Endothelial cell of umbilical vein (primary cell): Measurements from ENCODE around the gene MEP1B. TPM values are rescaled to one million over a fixed set of nuclear protein-coding genes. Genes with fewer than 3 reads are reported as not detected.

Source experiments
- BruUV-seq: library from RNA; stranded (reverse); fragments of 400-500 nt; replicated peaks from 2 replicates; lab custom pipeline; 2021; lab: Mats Ljungman, UMichigan
- CTCF ChIA-PET: fragments of 300-600, 350-600 bp; sonication (Branson Sonifier 250); formaldehyde crosslinking; loops from one replicate; lab custom pipeline; 2021; ENCODE audit warnings: antibody characterized with exemption, inconsistent platforms; lab: Charles Lee
- POLR2A ChIA-PET: fragments of 300-600, 350-600 bp; sonication (Branson Sonifier 250); formaldehyde crosslinking; loops from one replicate; lab custom pipeline; 2021; ENCODE audit warnings: antibody characterized with exemption, inconsistent platforms; lab: Charles Lee
- DNase-seq: peaks from one replicate; pipeline ENCODE4 v3.0.0-alpha.2; 2011; ENCODE audit warnings: low read depth, low spot score
- FAIRE-seq: peaks from 2 replicates; lab custom pipeline; 2011; peaks lifted over from hg19 to GRCh38; lab: Jason Lieb, UNC
- H2AFZ ChIP-seq: 2 replicates; pipeline ENCODE4 v1.6.0; 2012; ENCODE audit warnings: low read depth, low read length, control low read depth, inconsistent platforms
- H3K27ac ChIP-seq: 2 replicates; pipeline ENCODE4 v1.5.1; 2011; ENCODE audit warnings: low read depth, mild to moderate bottlenecking, control low read depth, low read length, moderate library complexity; ENCODE audit not compliant: insufficient read depth
- H3K27me3 ChIP-seq, 2 experiments: 2 replicates each; pipeline versions ENCODE4 v1.6.0 to v1.6.1; 2011; ENCODE audit warnings: low read length in 2 of 2, mixed read lengths in 1 of 2; ENCODE audit not compliant: control insufficient read depth in 2 of 2, insufficient read depth in 2 of 2
- H3K36me3 ChIP-seq, 2 experiments: 2 replicates in 1 of 2; 3 replicates in 1 of 2; pipeline ENCODE4 v1.5.1; 2011; ENCODE audit warnings: low read length in 2 of 2, mild to moderate bottlenecking in 1 of 2, moderate library complexity in 1 of 2; ENCODE audit not compliant: control insufficient read depth in 2 of 2, insufficient read depth in 2 of 2; ENCODE audit errors: extremely low read depth in 1 of 2
- H3K4me1 ChIP-seq: 3 replicates; pipeline ENCODE4 v1.5.1; 2011; ENCODE audit warnings: mild to moderate bottlenecking, low read length; ENCODE audit not compliant: control insufficient read depth, insufficient read depth; ENCODE audit errors: extremely low read depth
- H3K4me2 ChIP-seq: 2 replicates; pipeline ENCODE4 v1.6.1; 2011; ENCODE audit warnings: low read length, control low read depth, mixed read lengths; ENCODE audit not compliant: insufficient read depth
- H3K4me3 ChIP-seq, 3 experiments: fragments of 200-600 bp in 1 of 3; sonication (generic), shearing (Covaris generic) in 1 of 3; replicated peaks in 1 of 3; 2 replicates each; pipeline ENCODE4 v1.5.1; 2011 to 2016; ENCODE audit warnings: control low read depth in 3 of 3, low read length in 3 of 3, mild to moderate bottlenecking in 2 of 3, inconsistent platforms in 1 of 3, low read depth in 1 of 3, moderate library complexity in 1 of 3; ENCODE audit not compliant: insufficient read depth in 1 of 3
- H3K79me2 ChIP-seq: 2 replicates; pipeline ENCODE4 v1.6.0; 2012; ENCODE audit warnings: low read length, inconsistent platforms; ENCODE audit not compliant: control insufficient read depth, insufficient read depth
- H3K9ac ChIP-seq: replicated peaks from 2 replicates; pipeline ENCODE3; 2011; ENCODE audit warnings: low read length, control low read depth; ENCODE audit not compliant: insufficient read depth; ENCODE audit errors: extremely low read depth
- H3K9me1 ChIP-seq: replicated peaks from 3 replicates; pipeline ENCODE4 v1.6.0; 2011; ENCODE audit warnings: mild to moderate bottlenecking, low read length; ENCODE audit not compliant: control insufficient read depth, insufficient read depth; ENCODE audit errors: extremely low read depth
- H3K9me3 ChIP-seq: replicated peaks from 2 replicates; pipeline ENCODE4 v1.5.1; 2012; ENCODE audit warnings: low read length, inconsistent platforms; ENCODE audit not compliant: control insufficient read depth, insufficient read depth
- H4K20me1 ChIP-seq: replicated peaks from 2 replicates; pipeline ENCODE3; 2011; ENCODE audit warnings: mild to moderate bottlenecking, low read length; ENCODE audit not compliant: control insufficient read depth, insufficient read depth; ENCODE audit errors: extremely low read depth
- CTCF ChIP-seq, 2 donors: IDR thresholded peaks; 1 replicate in 1 of 2; 2 replicates in 1 of 2; pipeline ENCODE4 v1.5.1; 2011; ENCODE audit warnings: low read length in 2 of 2, mild to moderate bottlenecking in 2 of 2, moderate library complexity in 2 of 2, control low read depth in 1 of 2, inconsistent platforms in 1 of 2, low read depth in 1 of 2; ENCODE audit not compliant: insufficient read depth in 1 of 2; ENCODE audit errors: extremely low read depth in 1 of 2
- EZH2 ChIP-seq: IDR thresholded peaks from 2 replicates; pipeline ENCODE4 v1.6.1; 2012; ENCODE audit warnings: borderline replicate concordance, low read depth, mild to moderate bottlenecking, moderate library complexity, low read length, inconsistent platforms; ENCODE audit not compliant: severe bottlenecking
- FOS ChIP-seq: IDR thresholded peaks from 2 replicates; pipeline ENCODE4 v1.6.1; 2011; ENCODE audit warnings: mild to moderate bottlenecking, low read length, moderate library complexity, borderline replicate concordance; ENCODE audit not compliant: insufficient read depth
- GATA2 ChIP-seq: IDR thresholded peaks from 2 replicates; pipeline ENCODE4 v1.7.0; 2011; ENCODE audit warnings: low read depth, mild to moderate bottlenecking, moderate library complexity, mixed read lengths, low read length; ENCODE audit not compliant: insufficient read length, insufficient read depth
- JUN ChIP-seq: IDR thresholded peaks from 2 replicates; pipeline ENCODE4 v1.6.1; 2011; ENCODE audit warnings: borderline replicate concordance, low read depth; ENCODE audit not compliant: insufficient read length, insufficient read depth
- POLR2A ChIP-seq: IDR thresholded peaks from 2 replicates; pipeline ENCODE4 v1.6.1; 2012; ENCODE audit warnings: low read depth, mild to moderate bottlenecking, control low read depth, low read length
- dilution Hi-C: fragments of 300-500 bp; cut with MboI; formaldehyde crosslinking; loops from one replicate; pipeline ENCODE4 v1.15.0; 2019; ENCODE audit warnings: low sequenced_read_pairs; ENCODE audit not compliant: extremely low pct_ligation_motif_present
- intact Hi-C: fragments of 100-400 bp; cut with micrococcal nuclease; formaldehyde crosslinking; loops from one replicate; pipeline ENCODE4 v1.10.0; 2022
- polyA plus RNA-seq, 4 experiments: library from polyadenylated mRNA; depleted of rRNA in 3 of 4; stranded (reverse) in 3 of 4; unstranded in 1 of 4; fragments of >200 nt; gene quantifications; 2 replicates each; pipeline versions ENCODE4 v1.2.1 to v1.2.3, GENCODE V29; 2011 to 2012; ENCODE audit warnings: missing spikeins in 1 of 4
- total RNA-seq: library from RNA; stranded (reverse); gene quantifications from 2 replicates; pipeline ENCODE4 v1.2.3, GENCODE V29; 2021

The MEP1B gene
- total and polyA plus RNA-seq, 2 donors (not counting 3 experiments of a cell fraction or from before 2014, with no cell fraction given): not detected

- no peak overlapping the region for H3K27ac ChIP-seq
- no peak overlapping the region for H3K4me2 ChIP-seq
- ChIA-PET CTCF (interaction anchor here (1.4 kb wide), 1 partner anchor 33 kb away, joined by 4 read pairs; no protein-coding TSS in a partner anchor), POLR2A (interaction anchor here (0.6 kb wide), 1 partner anchor 13 kb away, joined by 4 read pairs; no protein-coding TSS in a partner anchor)
- H4K20me1 ChIP-seq: no peaks in the 10 kb centered on the region
- intact Hi-C loops: no loop called here
- dilution Hi-C loops: no loop called here
- H3K9ac ChIP-seq: no peak overlapping the region
- H3K9me1 ChIP-seq: no peaks in the 10 kb centered on the region
- no peaks in the 10 kb centered on the region for H3K4me1 ChIP-seq
- H3K9me3 ChIP-seq: no peaks in the 10 kb centered on the region
- H3K27me3 ChIP-seq: no peaks in the 10 kb centered on the region
- FAIRE-seq (no peak), DNase-seq (no peak)
- H2AFZ ChIP-seq: no peak overlapping the region
- no TSS peak for BruUV-seq
- H3K79me2 ChIP-seq: no peaks in the 10 kb centered on the region
- TF ChIP-seq JUN (no peak), FOS (no peak), GATA2 (no peak), EZH2 (no peak), CTCF (IDR thresholded peaks at IDR 0.05; ENCODE audit: extremely low read depth in 1 of 2, insufficient read depth in 1 of 2, low read depth in 1 of 2, low read length in 2 of 2) (no peak), POLR2A (no peak)
- no peak overlapping the region for H3K4me3 ChIP-seq
- no peaks in the 10 kb centered on the region for H3K36me3 ChIP-seq
Observed at GRCh38 chr18:32238635-32239268, 48.9 kb downstream of the MEP1B start.
